HG03095 (cell line): ENCODE measurements around the gene ARMC7.

Experiments
- ATAC-seq: cut with Tn5 transposase; IDR thresholded peaks from one replicate; pipeline ENCODE4 v1.9.1; 2021; ENCODE audit warnings: moderate library complexity; ENCODE audit not compliant: unreplicated experiment

ARMC7 gene

DNA sequence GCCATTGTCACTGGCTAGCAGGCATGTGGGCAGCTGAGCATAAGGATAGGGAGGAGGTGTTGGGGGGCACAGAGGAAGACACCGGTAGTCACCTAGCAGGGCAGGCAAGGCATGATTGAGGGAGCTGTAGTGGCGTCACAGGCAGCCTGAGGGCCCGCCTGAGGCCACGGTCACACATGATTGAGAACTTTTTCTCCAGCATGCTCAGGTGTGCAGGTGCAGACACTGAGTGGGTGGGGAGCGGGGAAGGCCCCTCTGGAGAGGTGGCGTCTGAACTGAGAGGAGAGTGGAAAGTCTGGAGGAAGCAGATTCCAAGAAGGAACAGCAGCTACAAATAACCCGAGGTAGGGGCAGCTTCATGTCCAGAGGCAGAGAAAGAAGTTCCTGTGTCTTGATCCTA lies 10.9 kb upstream of the ARMC7 start:
- no peak for ATAC-seq

DNA sequence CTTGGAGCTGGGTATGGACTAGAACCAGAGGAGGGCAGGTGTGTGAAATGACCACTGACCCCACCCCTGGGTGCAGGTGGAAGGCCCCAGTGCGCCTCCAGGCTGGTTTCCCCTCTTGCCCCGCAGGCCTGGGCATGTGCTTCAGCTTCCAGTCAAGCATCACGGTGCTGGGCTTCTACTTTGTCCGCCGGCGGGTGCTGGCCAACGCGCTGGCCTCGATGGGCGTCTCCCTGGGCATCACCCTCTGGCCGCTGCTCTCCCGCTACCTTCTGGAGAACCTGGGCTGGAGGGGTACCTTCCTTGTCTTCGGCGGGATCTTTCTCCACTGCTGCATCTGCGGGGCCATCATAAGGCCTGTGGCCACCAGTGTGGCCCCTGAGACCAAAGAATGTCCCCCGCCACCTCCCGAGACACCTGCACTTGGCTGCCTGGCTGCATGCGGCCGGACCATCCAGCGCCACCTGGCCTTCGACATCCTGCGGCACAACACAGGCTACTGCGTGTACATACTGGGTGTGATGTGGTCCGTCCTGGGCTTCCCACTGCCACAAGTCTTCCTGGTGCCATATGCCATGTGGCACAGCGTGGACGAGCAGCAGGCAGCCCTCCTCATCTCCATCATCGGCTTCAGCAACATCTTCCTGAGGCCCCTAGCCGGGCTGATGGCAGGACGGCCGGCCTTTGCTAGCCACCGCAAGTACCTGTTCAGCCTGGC lies 9.7 kb upstream of the ARMC7 start:
- no peak for ATAC-seq

DNA sequence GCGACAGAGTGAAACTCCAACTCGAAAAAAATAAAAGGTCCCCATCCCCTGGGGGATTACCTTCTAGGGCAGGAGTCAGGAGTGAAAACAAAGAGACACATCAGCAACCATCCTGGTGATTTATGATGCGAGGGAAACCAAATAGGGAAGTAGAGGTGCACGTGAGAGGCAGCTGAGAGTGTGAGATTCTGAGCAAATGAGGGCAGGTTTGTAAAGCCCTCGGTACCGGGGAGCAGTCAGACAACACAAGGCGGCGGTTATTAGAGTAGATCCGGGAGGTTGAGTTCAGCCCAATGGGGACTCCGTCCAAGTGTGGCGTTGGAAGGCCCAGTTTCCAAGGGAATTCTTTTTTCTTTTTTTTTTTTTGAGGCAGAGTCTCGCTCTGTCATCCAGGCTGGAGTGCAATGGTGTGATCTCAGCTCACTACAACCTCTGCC lies 7.4 kb upstream of the ARMC7 start:
- ATAC-seq = no peak

DNA sequence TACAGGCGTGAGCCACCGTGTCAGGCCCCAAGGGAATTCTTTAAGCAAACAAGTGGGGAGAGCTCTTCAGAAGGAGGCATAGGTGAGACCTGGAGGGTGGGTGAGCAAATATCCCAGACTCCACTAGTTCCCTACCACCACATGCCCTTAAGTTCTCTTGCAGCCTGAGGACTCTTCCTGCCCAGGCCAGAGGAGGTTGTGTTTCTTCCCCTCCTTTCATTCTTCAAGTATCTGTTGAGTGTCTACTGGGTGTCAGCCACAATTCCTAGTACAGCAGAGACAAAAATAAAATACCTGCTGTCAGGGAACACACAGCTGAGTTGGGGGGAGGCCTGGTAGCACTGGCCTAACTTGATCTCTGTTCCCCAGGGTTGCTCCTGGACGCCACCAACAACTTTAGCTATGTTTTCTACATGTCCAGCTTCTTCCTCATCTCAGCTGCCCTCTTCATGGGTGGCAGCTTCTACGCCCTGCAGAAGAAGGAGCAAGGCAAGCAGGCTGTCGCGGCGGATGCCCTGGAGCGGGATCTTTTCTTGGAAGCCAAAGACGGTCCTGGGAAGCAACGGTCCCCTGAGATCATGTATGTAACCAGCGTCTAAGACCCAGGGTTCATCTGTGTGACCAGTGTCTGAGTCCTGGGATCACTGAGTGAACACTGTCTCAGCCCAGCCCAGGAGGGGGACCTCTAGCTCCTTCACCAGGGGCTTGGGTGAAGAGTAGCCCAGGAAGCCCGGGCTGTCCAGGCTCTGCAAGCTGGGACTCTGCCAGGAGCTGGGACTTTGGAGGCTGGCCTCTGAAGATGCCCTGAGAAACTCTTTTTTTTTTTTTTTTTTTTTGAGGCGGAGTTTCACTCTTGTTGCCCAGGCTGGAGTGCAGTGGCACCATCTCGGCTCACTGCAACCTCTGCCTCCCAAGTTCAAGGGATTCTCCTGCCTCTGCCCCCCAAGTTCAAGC lies 5.9 kb upstream of the ARMC7 start:
- no peak for ATAC-seq

DNA sequence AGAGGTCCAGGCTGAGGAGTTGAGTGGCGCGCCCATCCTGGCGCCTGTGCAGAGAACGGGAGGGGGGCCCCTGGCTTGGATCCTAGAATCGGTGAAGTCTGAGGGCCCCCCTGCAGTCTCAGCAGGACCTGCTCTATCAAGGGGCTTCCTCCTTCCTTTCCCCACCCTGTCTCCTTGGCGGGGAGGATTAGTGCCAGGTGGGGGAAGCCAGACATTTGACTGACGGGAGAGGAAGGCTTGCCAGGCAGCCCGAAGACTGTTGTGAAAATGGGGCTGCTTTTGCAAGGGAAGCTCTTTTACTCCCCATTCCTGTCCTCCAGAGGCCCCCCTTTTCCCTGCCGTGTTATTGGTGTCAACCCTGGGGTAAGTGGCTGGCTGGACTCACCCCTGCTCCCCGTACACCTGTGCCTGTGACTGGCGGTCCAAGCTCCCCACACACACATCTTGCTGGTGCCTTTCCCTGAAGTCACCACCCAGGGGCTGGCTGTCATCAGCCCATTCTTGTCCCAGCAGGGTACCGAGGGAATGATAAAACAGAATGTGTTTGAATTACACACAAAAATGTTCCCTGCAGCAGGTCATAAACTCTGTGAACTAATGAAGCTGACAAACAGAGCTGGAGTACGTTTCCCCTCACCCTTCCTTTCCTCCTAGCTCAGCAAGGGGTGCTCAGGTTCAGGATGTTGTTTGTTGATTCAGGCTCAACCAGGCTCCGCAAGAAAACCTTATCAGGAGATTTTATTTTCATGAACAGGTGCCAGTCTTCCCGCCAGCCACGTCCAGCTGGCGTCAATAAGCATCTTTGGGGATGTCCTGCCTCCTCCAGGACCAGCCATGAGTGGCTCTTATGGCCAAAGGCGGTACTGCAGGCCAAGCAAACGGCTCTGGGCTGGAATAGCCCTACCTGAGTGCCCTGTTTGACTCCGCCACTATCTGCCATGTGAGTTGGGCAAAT lies 4.4 kb upstream of the ARMC7 start:
- no peak for ATAC-seq

DNA sequence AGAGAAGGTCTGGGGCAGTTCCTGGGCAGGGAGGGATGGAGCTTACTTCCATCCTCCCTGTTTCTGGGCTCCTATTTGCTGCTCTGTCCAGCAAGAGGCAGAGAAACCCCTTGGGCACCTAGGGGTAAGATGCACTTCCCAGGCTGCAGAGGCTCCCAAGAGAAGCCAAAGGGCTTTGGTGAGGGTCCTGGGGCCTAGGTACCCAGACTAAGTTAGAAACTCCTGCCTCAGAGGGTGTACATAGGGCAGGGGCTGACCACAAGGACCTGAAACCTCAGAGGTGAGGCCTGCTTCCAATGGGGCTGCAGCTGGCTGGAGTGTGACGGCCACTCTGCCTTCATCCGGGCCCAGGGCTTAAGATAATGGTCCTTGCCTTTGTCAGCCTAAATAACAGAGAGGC lies 1.6 kb upstream of the ARMC7 start:
- no peak for ATAC-seq

DNA sequence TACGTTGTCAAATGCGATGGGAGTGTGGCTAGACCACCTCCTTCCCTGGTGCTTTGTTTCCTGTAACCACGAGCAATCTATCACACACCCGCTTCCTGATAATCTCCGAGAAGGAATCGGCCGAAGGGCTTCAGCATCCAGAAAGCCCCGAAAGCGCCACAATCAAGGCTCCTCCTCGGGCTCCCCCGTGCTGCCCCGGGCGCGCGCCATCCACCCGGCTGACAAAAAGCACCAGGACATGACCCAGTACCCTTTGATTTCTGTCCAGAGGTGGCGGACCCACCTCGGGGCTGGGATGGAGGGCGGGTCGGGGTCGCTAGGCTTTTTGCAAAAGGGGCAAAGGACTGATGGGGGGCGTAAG lies 743 bp upstream of the ARMC7 start:
- no peak for ATAC-seq

DNA sequence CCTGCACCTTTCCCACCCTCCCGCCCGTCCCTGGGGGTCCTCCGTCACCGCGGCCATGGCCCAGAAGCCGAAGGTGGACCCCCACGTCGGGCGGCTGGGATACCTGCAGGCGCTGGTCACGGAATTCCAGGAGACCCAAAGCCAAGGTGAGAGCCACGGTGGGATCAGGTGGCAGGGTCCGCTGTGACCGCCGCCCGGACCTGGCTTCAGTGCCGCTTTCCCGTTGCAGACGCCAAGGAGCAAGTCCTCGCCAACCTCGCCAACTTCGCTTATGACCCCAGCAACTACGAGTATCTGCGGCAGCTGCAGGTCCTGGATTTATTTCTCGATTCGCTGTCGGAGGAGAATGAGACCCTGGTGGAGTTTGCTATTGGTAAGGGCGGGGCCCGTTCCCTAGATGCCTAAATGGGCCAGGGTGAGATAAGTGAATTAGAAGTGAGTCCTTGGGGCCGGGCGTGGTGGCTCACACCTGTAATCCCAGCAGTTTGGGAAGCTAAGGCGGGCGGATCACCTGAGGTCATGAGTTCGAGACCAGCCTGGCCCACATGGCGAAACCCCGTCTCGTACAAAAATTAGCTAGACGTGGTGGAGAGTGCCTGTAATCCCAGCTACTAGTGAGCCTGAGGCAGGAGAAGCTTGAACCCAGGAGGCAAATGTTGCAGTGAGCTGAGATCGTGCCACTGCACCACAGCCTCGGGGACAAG lies 617 bp downstream of the ARMC7 start:
- no peak for ATAC-seq

DNA sequence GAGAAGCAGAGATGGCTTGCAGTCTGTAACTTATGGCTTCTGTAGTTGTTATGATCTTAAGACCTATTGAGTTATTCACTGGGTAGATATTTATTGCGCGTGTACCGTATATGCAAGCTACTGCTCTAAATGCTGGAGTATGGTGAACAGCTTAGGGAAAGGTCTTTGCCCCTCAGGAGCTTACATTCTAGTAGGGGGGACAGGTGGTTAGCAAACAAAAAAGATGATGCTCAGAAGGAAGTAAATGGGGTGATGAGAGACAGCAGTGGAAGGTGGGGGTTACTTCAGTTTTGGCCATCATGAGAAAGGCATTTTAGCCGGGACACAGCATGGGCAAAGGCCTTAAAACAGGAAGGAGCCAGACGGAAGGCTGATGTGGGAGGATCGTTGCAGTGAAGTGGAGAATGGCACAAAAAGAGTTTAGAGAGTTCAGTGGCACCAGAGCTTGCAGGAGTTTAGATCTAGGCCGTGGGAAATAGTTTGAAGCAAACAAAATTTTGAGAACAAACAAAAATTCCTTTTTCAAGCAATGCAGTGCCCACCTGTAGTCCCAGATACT lies 2.1 kb downstream of the ARMC7 start:
- no peak for ATAC-seq

DNA sequence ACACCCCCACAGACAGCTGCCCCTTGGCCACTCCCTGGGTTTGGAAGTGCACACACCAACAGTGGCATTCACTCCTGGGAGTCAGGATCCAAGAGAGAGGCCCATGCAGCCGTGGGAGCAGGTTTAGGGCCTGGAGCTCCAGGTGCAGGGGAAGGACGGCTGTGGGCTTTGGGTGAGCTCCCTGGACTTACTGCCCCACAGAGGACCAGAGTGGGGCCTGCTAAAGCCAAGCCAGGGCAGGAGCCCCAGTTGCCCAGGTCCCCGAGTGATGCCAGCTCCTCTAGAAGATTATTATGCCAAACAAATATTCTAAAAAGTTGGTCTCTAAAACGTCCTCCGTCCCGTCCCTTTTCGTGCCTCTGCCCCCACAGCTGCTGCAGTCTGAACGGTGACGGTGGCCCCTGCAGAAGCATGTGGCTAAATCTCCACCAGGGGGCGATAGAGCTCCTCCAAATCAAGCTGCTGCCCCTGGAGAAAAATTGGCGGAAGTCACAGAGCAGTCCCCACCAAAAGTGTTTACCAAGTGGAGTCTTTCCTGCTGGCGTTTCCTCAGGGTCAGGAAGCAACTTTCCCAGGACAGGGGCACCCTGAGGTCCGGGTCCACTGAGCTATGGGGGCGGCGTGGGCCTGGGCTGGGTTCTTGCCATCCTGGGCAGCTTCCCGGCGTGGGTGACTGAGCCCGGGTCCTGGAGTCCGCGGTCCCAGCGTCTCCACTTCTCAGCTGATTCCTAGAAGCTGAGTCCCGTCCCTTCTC lies 4.2 kb downstream of the ARMC7 start:
- ATAC-seq = no peak

DNA sequence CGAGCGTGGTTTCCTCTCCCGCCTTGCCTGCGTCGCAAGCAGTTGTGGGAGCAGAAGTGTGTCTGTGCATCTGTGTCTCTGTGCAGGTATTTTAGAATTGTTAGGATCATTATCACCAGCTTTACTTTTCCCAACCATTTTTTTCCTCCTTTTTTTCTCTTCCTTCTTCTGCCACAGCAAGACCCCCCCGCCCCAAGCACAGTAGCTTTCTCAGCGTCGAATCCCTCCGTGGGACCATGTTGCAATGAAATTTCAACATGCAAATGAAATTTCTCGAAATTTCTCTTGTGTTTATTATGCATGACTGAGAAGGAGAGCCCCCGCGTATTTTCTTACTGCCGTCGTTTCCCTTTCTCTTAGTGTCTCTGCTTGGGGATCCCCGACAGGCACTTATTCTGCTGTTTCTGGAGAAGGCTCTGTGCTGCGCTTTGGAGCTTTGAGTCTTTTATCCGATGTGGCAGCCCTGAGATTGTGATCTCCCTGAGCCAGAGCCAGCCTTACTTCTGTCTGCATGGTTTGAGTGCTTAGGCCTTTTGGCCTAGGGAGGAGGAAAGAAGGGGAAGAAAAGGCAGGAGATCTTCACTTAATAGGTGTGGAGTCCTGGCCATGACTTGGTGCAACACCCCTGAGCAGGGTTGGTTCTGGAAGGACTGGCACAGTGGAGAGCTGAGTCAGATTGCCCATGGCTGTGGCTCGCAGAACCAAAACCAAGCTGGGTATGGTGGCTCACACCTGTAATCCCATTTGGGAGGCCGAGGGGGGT lies 5.0 kb downstream of the ARMC7 start:
- no peak for ATAC-seq

DNA sequence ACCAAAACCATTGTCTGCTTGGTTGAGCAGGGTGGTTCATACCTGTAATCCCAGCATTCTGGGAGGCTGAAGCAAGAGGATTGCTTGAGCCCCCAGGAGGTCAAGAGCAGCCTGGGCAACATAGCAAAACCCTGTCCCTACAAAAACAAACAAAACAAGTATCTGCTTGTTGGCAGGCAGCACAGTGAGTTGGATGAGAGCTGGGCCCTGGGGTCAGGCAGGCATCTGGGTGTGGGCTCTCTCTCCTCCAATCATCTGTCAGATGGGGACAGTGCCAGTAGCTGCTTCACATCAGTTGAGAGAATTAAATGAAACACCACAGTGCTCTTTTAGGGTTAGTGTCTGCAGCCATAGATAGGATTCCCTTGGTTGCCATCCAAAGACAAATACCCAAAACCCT lies 5.8 kb downstream of the ARMC7 start:
- no peak for ATAC-seq

DNA sequence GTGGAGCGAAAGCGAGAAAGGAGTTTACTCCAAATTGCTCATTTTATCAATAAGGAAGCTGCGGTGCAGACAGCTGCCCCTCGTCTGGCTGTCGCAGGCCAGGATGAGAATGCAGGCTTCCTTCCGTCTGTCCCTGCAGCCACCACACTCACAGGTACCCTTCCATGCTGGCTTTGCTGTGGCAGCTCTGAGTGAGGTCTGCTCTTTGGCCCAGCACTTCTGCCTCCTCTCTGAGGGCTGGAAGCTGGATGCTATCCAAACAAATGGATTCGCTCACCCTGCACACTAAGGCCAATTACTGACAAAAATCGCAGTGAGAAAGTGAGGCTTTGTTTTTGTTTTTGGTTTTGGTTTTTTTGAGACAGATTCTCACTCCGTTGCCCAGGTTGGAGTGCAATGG lies 7.0 kb downstream of the ARMC7 start:
- no peak for ATAC-seq

DNA sequence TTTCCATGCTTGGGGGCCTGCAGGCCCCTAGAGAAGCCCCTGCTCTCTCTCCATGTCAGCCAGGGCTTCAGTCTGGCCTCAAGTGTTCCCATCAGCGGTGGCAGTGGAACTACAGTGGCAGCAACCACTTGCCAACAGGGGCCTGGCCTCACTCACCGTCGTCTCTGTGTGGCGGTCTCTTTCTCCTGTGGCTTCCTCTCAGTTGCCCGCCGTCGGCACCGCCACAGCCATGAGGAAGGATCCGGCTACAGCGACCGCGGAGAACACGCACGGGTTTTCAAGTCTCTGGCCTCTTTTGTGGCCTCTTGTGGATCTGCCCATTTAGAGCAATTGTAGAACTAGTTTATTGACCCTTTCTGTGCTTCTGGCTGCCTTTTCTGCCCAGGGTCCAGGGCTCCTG lies 8.5 kb downstream of the ARMC7 start:
- ATAC-seq = no peak

DNA sequence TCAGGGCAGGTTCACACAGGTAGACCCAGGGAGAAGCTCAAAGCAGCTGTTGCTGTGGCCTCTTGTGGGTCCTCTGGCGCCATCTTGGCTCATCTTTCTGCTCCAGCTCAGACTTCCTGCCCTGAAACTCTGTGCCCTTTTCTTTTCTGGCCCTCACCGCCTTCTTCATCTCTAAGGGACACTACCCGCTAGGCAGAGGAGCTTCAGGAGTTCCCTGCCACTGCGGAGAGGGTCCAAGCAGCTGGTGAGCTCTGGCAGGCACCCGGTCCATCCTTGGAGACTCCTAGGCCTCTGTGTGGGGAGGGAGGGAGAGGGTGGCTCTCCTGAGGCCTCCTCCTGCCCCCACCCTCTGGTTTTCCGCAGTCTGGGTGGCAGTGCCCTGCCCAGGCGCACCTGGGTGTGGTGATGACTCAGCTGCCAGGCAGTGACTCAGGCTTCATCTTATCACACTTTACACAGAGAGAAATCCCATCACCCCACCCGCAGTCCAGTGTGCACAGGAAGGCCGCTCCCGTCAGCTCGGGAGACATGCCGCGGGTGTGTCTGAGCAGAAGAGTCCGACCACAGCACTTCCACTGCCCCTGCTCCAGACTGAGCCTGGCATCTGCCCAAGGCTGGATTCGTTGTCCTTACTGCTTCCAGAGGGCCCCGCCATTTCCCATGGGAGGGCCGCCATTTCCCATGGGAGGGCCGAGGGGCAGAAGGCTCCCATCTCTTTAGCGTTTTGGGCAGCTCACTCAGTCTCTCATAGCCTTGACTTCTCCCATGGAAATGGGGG lies 14.5 kb downstream of the ARMC7 start:
- no peak for ATAC-seq

DNA sequence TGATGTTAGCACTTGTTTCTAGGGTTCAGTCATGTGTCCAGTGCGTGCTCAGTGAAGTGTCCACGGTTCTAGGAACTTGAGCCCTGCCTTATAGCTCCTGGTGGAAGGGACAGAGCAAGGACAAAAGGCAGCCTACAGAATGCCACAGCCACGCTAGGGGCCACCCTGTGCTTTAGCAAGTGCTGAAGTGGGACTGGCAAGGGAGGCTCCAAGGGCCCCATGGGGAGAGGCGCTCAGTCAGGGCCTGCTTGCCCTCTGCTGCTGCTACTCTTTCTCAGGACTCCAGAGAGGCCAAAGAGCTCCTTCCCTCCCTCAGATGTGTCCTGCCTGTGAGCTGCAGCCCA lies 15.0 kb downstream of the ARMC7 start:
- no peak for ATAC-seq

DNA sequence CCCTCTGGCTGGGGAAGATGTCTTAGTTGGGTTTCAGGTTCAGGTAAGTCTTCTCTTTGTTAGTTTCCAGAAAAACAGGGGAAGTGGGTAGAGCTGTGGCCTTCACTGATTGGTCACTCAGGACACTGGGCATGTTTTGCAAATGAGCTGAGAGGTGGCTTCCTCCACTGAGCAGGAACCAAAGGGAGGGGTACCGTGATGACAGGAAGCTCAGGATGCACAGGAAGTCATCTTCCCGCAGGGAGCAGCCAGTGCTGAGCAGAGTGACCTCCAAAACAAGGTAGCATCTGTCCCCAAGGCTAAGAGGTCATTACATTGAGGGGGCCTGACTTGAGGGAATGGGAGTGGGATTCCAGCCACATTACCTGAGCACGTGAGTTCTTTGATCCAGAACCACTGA lies 16.2 kb downstream of the ARMC7 start:
- no peak for ATAC-seq

DNA sequence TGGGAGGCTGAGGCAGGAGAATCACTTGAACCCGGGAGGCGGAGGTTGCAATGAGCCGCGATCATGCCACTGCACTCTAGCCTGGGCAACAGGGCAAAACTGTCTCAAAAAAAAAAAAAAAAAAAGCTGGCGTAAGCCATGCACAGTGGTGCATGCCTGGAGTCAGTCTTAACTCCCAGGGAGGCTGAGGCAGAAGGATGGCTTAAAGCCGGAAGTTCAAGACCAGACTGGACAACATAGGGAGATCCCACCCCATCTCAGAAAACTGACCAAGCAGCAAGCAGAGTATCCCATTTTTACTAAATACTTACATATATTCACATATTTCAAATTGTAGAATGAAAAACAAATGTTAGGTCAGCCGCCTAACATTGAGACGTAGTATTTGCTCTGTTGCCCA lies 17.2 kb downstream of the ARMC7 start:
- ATAC-seq = no peak
